Mononuclear cell (primary cell): ENCODE data around the gene DDX49. TPM values are rescaled to one million over a fixed set of nuclear protein-coding genes. Genes with fewer than 3 reads are reported as not detected.
"Not testable (repeated sequence)": the region's sequence is repeated elsewhere in the genome, so short reads cannot be mapped to it uniquely, and the experiment has no call there.

Experiments
- H3K27me3 ChIP-seq: 2 replicates; pipeline ENCODE4 v1.6.0; 2011; ENCODE audit warnings: low read length, control low read depth; ENCODE audit not compliant: insufficient read depth
- H3K4me1 ChIP-seq: 2 replicates; pipeline ENCODE4 v1.5.1; 2011; ENCODE audit warnings: mild to moderate bottlenecking, low read length, control low read depth; ENCODE audit not compliant: insufficient read depth
- H3K4me3 ChIP-seq: 2 replicates; pipeline ENCODE4 v1.5.1; 2011; ENCODE audit warnings: mild to moderate bottlenecking, low read length, moderate library complexity
- H3K9me3 ChIP-seq: 2 replicates; pipeline ENCODE4 v1.5.1; 2011; ENCODE audit warnings: low read depth, mild to moderate bottlenecking, control low read depth, low read length
- total RNA-seq: library from RNA; depleted of rRNA; stranded (reverse); fragments of >200 nt; gene quantifications from one replicate; pipeline ENCODE4 v1.2.3, GENCODE V29; 2012

The DDX49 gene
- total RNA-seq, 1 donor: 27.5 TPM

GRCh38 chr19:18901491-18901890 lies 18.0 kb upstream of the DDX49 start:
- Histone ChIP-seq H3K4me1 (no peaks in the 10 kb centered on the region), H3K9me3 (no peaks in the 10 kb centered on the region), H3K27me3 (peaks cover 2% of the 10 kb centered on the region), H3K4me3 (no peak overlapping the region)

- not testable (repeated sequence) for H3K27me3 ChIP-seq, H3K9me3 ChIP-seq, H3K4me1 ChIP-seq, H3K4me3 ChIP-seq
Measured at GRCh38 chr19:18902519-18902918, 17.0 kb upstream of the DDX49 start.

- H3K27me3 ChIP-seq: no peaks in the 10 kb centered on the region
Measured at GRCh38 chr19:18903156-18904037, 16.1 kb upstream of the DDX49 start.

GRCh38 chr19:18904334-18905057 lies 15.0 kb upstream of the DDX49 start:
- H3K27me3 ChIP-seq: no peaks in the 10 kb centered on the region
- H3K9me3 ChIP-seq: no peaks in the 10 kb centered on the region
- H3K4me1 ChIP-seq: no peaks in the 10 kb centered on the region

More at GRCh38 chr19:18903156-18904037, 16.1 kb upstream of the DDX49 start:
- Histone ChIP-seq H3K4me3 (no peak overlapping the region), H3K4me1 (no peaks in the 10 kb centered on the region), H3K9me3 (no peaks in the 10 kb centered on the region)

GRCh38 chr19:18905058-18905456 lies 14.5 kb upstream of the DDX49 start:
- Histone ChIP-seq H3K4me1 (no peaks in the 10 kb centered on the region), H3K27me3 (no peaks in the 10 kb centered on the region), H3K9me3 (no peaks in the 10 kb centered on the region), H3K4me3 (no peak overlapping the region)

More at GRCh38 chr19:18904334-18905057, 15.0 kb upstream of the DDX49 start:
- no peak overlapping the region for H3K4me3 ChIP-seq

- Histone ChIP-seq H3K9me3 (no peaks in the 10 kb centered on the region), H3K27me3 (no peaks in the 10 kb centered on the region), H3K4me3 (no peak overlapping the region), H3K4me1 (no peaks in the 10 kb centered on the region)
Measured at GRCh38 chr19:18905513-18906236, 13.8 kb upstream of the DDX49 start.

GRCh38 chr19:18906605-18907519 lies 12.7 kb upstream of the DDX49 start:
- H3K4me3 ChIP-seq: no peak overlapping the region
- H3K27me3 ChIP-seq: no peaks in the 10 kb centered on the region
- no peaks in the 10 kb centered on the region for H3K9me3 ChIP-seq
- no peaks in the 10 kb centered on the region for H3K4me1 ChIP-seq

- Histone ChIP-seq H3K4me3 (no peak overlapping the region), H3K27me3 (no peaks in the 10 kb centered on the region), H3K9me3 (no peaks in the 10 kb centered on the region), H3K4me1 (no peaks in the 10 kb centered on the region)
Measured at GRCh38 chr19:18908917-18909619, 10.4 kb upstream of the DDX49 start.

GRCh38 chr19:18910010-18910409 lies 9.5 kb upstream of the DDX49 start:
- no peaks in the 10 kb centered on the region for H3K27me3 ChIP-seq
- no peak overlapping the region for H3K4me3 ChIP-seq
- no peaks in the 10 kb centered on the region for H3K9me3 ChIP-seq
- H3K4me1 ChIP-seq: no peaks in the 10 kb centered on the region

GRCh38 chr19:18910801-18911436 lies 8.6 kb upstream of the DDX49 start:
- Histone ChIP-seq H3K4me3 (no peak overlapping the region), H3K4me1 (no peaks in the 10 kb centered on the region), H3K27me3 (no peaks in the 10 kb centered on the region), H3K9me3 (no peaks in the 10 kb centered on the region)

GRCh38 chr19:18912933-18913332 lies 6.6 kb upstream of the DDX49 start:
- Histone ChIP-seq H3K9me3 (no peaks in the 10 kb centered on the region), H3K4me1 (peaks cover 8% of the 10 kb centered on the region), H3K4me3 (no peak overlapping the region), H3K27me3 (no peaks in the 10 kb centered on the region)

GRCh38 chr19:18913466-18913865 lies 6.0 kb upstream of the DDX49 start:
- Histone ChIP-seq H3K4me1 (peaks cover 13% of the 10 kb centered on the region), H3K4me3 (no peak overlapping the region), H3K27me3 (no peaks in the 10 kb centered on the region), H3K9me3 (no peaks in the 10 kb centered on the region)

- H3K27me3 ChIP-seq: no peaks in the 10 kb centered on the region
- no peak overlapping the region for H3K4me3 ChIP-seq
- no peaks in the 10 kb centered on the region for H3K9me3 ChIP-seq
- peaks cover 25% of the 10 kb centered on the region for H3K4me1 ChIP-seq
Measured at GRCh38 chr19:18915639-18916038, 3.9 kb upstream of the DDX49 start.
